ENCODE measurements around the gene SLC5A1.

DNA sequence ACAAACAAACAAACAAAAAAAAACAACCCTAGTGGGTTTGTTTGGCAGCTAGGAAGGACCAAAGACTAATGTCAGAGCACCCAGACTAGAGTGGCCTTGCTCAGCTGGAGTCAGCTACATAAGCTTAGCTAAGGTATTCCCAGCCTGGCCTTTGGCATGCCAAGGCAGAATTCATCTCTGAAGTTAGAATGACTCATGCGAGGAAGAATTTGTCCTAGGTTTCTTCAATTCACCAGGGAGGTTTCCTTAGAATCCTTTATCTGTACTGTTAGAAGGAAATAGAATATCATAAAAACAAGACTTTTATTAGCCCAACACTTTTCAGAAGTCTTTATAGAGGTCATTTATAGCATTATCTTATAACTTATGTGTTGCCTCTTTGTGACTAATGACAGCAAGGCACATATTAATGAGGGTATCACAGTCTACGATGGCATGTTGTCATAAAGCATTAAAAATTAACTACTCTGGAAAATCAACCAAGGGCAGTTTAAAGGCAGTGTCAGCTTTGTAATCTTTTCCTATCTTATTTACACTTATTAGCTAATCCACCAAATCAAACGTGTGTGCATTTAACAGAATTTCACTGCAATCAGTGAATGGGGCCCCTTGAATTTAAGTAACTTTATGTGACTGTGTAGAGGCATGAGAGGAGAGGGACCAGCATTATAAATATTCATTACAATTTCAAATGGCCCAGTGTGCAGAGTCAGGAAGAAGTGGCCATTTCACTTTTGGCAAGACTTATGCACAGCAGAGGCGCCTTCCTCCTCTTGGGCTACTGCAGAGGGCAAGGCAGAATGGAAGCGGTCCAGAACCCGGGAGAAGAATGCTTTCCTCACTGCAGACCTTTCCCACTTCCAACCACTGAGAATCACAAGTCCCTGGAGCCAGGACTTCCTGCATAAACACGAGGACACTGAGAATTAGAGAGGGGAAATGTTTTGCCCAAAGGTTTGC is 36.3 kb downstream of the SLC5A1 start:
- TF ChIP-seq POLR2A (IDR thresholded peaks at IDR 0.05; ENCODE audit: control extremely low read depth in 1 of 2, low read depth in 2 of 2, low read length in 2 of 2) (no peak), SP1 (IDR thresholded peaks at IDR 0.05; ENCODE audit: low read depth, low read length) (no peak), POLR2AphosphoS5 (IDR thresholded peaks at IDR 0.05; ENCODE audit: low read depth, low read length) (no peak), ZNF274 (IDR thresholded peaks at IDR 0.05; ENCODE audit: borderline replicate concordance, extremely low read depth, low read length) (no peak), TAF1 (IDR thresholded peaks at IDR 0.05; ENCODE audit: low read depth, low read length) (no peak), SIN3A (conservative IDR thresholded peaks at IDR 0.05 in 1 of 2, IDR thresholded peaks at IDR 0.05 in 1 of 2; ENCODE audit: low read depth in 1 of 2, low read length in 2 of 2) (no peak)
- TF ChIP-seq, protein P1, sequence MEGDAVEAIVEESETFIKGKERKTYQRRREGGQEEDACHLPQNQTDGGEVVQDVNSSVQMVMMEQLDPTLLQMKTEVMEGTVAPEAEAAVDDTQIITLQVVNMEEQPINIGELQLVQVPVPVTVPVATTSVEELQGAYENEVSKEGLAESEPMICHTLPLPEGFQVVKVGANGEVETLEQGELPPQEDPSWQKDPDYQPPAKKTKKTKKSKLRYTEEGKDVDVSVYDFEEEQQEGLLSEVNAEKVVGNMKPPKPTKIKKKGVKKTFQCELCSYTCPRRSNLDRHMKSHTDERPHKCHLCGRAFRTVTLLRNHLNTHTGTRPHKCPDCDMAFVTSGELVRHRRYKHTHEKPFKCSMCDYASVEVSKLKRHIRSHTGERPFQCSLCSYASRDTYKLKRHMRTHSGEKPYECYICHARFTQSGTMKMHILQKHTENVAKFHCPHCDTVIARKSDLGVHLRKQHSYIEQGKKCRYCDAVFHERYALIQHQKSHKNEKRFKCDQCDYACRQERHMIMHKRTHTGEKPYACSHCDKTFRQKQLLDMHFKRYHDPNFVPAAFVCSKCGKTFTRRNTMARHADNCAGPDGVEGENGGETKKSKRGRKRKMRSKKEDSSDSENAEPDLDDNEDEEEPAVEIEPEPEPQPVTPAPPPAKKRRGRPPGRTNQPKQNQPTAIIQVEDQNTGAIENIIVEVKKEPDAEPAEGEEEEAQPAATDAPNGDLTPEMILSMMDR (IDR thresholded peaks at IDR 0.05; ENCODE audit: control extremely low read depth in 1 of 3, insufficient read depth in 1 of 3, low read depth in 1 of 3, low read length in 3 of 3): no peak
- TF ChIP-seq, protein P2, sequence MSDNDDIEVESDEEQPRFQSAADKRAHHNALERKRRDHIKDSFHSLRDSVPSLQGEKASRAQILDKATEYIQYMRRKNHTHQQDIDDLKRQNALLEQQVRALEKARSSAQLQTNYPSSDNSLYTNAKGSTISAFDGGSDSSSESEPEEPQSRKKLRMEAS (IDR thresholded peaks at IDR 0.05): no peak

All from H1 (cell line).